ENCODE measurements around the gene ADGRG4. TPM values are rescaled to one million over a fixed set of nuclear protein-coding genes. Genes with fewer than 3 reads are reported as not detected.
A peak's percentile ranks its signal among the peaks of the same experiment; 100 is the strongest.
"Not testable (repeated sequence)": the region's sequence is repeated elsewhere in the genome, so short reads cannot be mapped to it uniquely, and the experiment has no call there.

Gene ADGRG4
- total RNA-seq, 2 experiments from 2014 or later = not detected

DNA sequence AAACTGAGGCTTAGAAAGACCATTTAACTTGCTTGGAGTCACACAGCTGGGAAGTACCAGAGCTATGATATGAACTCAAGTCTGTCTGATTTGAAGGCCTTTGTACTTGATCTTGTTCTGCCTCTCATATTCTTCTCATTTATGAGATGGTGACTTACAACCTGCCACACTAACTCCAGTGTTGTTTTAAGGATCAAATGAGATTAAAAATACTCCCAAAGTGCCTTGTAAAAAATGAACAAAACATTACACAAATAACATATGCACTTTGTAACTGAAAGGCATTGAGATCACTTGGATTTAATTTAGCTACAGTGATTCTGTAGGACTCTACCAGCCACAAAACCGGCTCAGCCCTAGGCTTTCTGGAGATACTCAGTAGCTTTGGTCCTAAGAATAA is 33.9 kb upstream of the ADGRG4 start:
- POLR2A ChIA-PET = no interaction called here
- no peak overlapping the region for H3K27ac Mint-ChIP-seq

DNA sequence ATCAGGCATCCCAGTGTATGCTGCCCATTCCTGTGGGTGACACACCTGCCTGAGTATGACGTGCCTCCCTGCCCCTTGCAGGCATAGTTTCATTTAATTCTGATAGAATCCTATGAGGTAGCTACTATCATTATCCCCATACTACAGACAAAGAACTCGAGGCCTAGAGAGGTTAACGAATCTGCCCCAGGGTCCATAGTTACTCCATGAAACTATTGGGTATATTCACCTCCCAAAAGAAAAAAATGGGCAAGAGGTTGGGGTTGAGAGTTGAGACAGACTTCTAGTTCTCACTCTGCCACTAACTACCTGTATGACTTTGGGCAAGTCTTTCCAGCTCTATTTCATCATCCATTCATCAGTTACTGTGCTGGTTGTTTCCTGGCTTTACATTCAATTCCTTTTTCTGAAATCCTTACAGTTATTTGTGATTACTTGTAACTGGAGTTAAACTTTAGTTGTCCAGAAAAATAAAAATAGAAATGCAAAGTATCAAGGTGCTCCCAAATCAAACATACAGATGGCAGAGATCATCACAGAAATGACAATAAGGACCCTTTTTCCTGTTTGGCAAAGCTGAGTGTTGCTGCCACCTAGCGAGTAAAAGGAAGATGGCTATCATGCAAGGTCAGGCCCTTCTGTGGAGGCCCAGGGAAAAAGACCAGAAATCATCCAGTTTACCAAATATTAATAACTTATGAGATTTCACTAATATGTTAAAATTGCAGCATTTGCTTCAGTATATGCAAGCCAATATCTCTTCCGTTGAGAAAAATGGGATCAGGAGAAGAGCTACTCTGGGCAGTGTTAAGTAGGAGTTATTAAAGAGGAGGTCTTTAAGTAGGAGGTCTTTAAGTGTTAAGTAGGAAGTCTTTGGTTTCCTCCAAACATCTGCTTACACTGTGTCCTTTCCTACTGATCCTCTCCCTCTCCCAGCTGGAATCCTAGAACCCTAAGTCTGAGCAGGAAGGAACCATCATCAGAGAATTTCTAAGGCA is 32.4 kb upstream of the ADGRG4 start:
- H3K4me3 Mint-ChIP-seq = no peak overlapping the region
- H3K9me3 Mint-ChIP-seq (ENCODE audit: insufficient read depth) = no peaks in the 10 kb centered on the region
- ChIA-PET POLR2A (no interaction called here), CTCF (interaction anchor here (0.7 to 2.6 kb wide), 19 partner anchors 8 to 425 kb away, joined by 3 to 16 read pairs (median 3); no protein-coding TSS in a partner anchor)
- DNase-seq (peak; percentile 64), ATAC-seq (peak; percentile 71)
- H3K27me3 Mint-ChIP-seq (ENCODE audit: low read depth) = no peaks in the 10 kb centered on the region
- H3K27ac Mint-ChIP-seq = no peak overlapping the region
- H3K36me3 Mint-ChIP-seq (ENCODE audit: low read depth) = no peaks in the 10 kb centered on the region
- H3K4me1 Mint-ChIP-seq (ENCODE audit: low read depth) = peaks cover 21% of the 10 kb centered on the region

More for the DNA sequence above, 33.9 kb upstream of the ADGRG4 start:
- DNase-seq = no peak
- no peak for ATAC-seq
- Mint-ChIP-seq H3K27me3 (ENCODE audit: low read depth) (no peaks in the 10 kb centered on the region), H3K4me3 (no peak overlapping the region), H3K36me3 (ENCODE audit: low read depth) (no peaks in the 10 kb centered on the region), H3K4me1 (ENCODE audit: low read depth) (peaks cover 17% of the 10 kb centered on the region), H3K9me3 (ENCODE audit: insufficient read depth) (no peaks in the 10 kb centered on the region)
- CTCF ChIA-PET = interaction anchor here (1.2 to 2.2 kb wide), 2 partner anchors 58 to 239 kb away, joined by 5 to 7 read pairs; no protein-coding TSS in a partner anchor

DNA sequence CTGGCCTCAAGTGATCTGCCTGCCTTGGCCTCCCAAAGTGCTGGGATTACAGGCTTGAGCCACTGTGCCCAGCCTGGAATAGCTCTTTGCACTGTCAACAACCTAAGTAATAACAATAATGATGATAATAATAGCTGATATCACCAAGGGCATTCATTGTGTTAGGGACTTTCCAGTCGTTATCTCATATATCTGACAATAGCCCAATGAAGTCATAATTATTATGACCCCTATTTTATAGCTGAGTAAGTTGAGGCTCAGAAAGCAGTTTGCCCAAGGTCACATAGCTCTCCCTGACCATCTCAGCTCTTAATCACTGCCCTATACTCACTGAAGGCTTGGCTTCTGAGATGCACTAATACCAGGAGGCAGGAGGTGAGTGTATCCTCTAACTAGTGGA is 30.8 kb upstream of the ADGRG4 start:
- Mint-ChIP-seq H3K27ac (no peak overlapping the region), H3K4me1 (ENCODE audit: low read depth) (peaks cover 21% of the 10 kb centered on the region), H3K36me3 (ENCODE audit: low read depth) (no peaks in the 10 kb centered on the region), H3K27me3 (ENCODE audit: low read depth) (no peaks in the 10 kb centered on the region), H3K4me3 (no peak overlapping the region), H3K9me3 (ENCODE audit: insufficient read depth) (no peaks in the 10 kb centered on the region)
- ATAC-seq = no peak
- CTCF ChIA-PET = interaction anchor here (2.6 kb wide), 1 partner anchor 242 kb away, joined by 16 read pairs; no protein-coding TSS in a partner anchor
- no peak for DNase-seq
- POLR2A ChIA-PET = no interaction called here

DNA sequence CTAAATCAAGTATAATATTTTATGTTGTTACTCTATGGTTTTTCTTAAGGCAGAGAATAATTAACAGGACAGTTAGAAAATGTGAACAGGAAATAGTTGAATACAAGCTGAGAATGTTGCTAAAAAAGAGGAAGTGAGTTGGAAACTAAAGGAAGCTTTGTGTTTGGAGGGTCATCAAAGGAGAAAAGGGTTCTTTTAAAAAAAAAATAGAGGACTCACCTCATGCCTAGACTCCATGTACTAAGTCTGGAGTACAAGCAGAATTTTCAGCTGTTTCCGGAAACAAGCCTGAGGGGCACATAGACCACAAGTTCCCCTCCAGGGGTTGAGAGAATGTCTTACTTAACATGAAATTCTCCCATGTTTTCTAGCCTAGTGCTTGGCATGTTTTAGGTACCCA is 29.5 kb upstream of the ADGRG4 start:
- no peak for DNase-seq
- Mint-ChIP-seq H3K27me3 (ENCODE audit: low read depth) (no peaks in the 10 kb centered on the region), H3K9me3 (ENCODE audit: insufficient read depth) (no peaks in the 10 kb centered on the region), H3K4me1 (ENCODE audit: low read depth) (peaks cover 21% of the 10 kb centered on the region), H3K36me3 (ENCODE audit: low read depth) (no peaks in the 10 kb centered on the region), H3K27ac (no peak overlapping the region), H3K4me3 (no peak overlapping the region)
- no peak for ATAC-seq
- ChIA-PET POLR2A (no interaction called here), CTCF (interaction anchor here (1.0 to 2.8 kb wide), 2 partner anchors 108 to 243 kb away, joined by 3 to 10 read pairs; no protein-coding TSS in a partner anchor)

DNA sequence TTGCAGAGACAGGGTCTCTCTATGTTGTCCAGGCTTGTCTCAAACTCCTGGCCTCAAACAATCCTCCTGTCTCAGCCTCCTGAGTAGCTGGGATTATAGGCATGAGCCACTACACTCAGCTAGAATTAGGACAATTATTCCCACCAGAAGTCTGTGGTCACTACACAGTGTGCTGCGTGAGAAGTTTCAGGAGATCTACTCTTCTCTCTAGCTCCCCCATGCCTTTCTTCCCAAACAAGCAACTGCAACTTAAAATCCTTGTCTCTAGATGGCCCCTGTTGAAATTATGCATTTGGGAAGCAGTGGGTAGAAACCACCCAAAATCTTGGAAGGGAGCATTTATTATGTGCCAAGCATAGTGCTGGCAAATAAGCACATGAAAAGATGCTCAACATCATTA is 28.4 kb upstream of the ADGRG4 start:
- no peak overlapping the region for H3K4me3 Mint-ChIP-seq
- peaks cover 21% of the 10 kb centered on the region for H3K4me1 Mint-ChIP-seq (ENCODE audit: low read depth)

DNA sequence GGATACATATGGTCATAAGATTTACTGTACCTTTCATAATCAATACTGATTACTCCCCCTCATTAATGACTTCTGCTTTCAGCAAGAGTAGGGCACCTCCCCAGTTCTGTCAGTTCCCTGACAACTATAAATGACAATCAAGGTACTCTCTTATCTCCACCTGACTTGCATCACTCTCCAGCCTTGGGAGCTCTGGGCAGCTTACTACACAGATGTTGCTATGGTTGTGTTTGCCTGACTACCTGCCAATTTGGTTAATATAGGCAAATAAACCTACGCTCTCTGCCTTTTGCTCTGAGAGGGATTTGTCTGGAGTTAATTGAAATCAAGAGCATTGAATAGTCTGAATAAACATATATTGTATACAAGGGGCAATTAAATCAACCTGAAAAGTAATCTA is 26.8 kb upstream of the ADGRG4 start:
- DNase-seq = no peak
- POLR2A ChIA-PET = no interaction called here
- CTCF ChIA-PET = no interaction called here
- H3K4me3 Mint-ChIP-seq = no peak overlapping the region
- no peak for ATAC-seq
- no peaks in the 10 kb centered on the region for H3K27me3 Mint-ChIP-seq (ENCODE audit: low read depth)
- H3K9me3 Mint-ChIP-seq (ENCODE audit: insufficient read depth) = no peaks in the 10 kb centered on the region
- no peak overlapping the region for H3K27ac Mint-ChIP-seq
- H3K4me1 Mint-ChIP-seq (ENCODE audit: low read depth) = peaks cover 15% of the 10 kb centered on the region
- H3K36me3 Mint-ChIP-seq (ENCODE audit: low read depth) = no peaks in the 10 kb centered on the region

More for the DNA sequence above, 28.4 kb upstream of the ADGRG4 start:
- H3K36me3 Mint-ChIP-seq (ENCODE audit: low read depth) = no peaks in the 10 kb centered on the region
- ATAC-seq (no peak), DNase-seq (no peak)
- POLR2A ChIA-PET = interaction anchor here (0.7 kb wide), 1 partner anchor 18 kb away, joined by 3 read pairs; no protein-coding TSS in a partner anchor
- no peaks in the 10 kb centered on the region for H3K9me3 Mint-ChIP-seq (ENCODE audit: insufficient read depth)
- H3K27me3 Mint-ChIP-seq (ENCODE audit: low read depth) = no peaks in the 10 kb centered on the region
- CTCF ChIA-PET = interaction anchor here (2.8 kb wide), 1 partner anchor 244 kb away, joined by 10 read pairs; no protein-coding TSS in a partner anchor
- no peak overlapping the region for H3K27ac Mint-ChIP-seq

DNA sequence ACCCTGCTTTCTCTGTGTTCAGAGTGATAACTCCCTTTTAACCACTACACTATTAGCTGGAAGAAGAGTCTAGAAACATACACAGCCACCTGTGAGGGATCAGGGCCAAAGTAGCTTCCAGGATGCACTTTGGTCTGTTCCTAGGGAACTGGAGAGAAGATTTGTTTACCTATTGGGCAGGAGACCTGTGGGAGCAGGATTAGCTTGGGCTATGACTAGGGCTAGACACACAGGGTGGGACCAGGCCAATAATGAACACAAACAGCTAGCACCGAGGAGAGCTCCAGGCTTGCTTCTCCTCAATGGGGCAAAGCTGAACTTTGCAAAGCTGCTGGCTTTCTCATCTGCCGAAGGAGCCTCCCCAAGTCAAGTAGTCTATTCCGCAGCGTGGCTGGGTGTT is 25.2 kb upstream of the ADGRG4 start:
- no peaks in the 10 kb centered on the region for H3K36me3 Mint-ChIP-seq (ENCODE audit: low read depth)
- ChIA-PET POLR2A (no interaction called here), CTCF (no interaction called here)
- H3K4me3 Mint-ChIP-seq = no peak overlapping the region
- no peaks in the 10 kb centered on the region for H3K9me3 Mint-ChIP-seq (ENCODE audit: insufficient read depth)
- ATAC-seq (no peak), DNase-seq (no peak)
- no peak overlapping the region for H3K27ac Mint-ChIP-seq
- H3K27me3 Mint-ChIP-seq (ENCODE audit: low read depth) = no peaks in the 10 kb centered on the region
- H3K4me1 Mint-ChIP-seq (ENCODE audit: low read depth) = peaks cover 15% of the 10 kb centered on the region

DNA sequence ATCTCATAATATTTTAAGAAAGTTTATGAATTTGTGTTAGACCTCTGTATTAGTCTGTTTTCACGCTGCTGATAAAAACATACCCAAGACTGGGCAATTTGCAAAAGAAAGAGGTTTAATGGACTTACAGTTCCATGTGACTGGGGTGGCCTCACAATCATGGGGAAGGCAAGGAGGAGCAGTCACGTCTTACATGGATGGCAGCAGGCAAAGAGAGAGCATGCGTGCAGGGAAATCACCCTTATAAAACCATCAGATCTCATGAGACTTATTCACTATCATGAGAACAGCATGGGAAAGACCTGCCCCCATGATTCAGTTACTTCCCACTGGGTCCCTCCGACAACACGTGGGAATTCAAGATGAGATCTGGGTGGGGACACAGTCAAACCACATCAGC is 14.4 kb upstream of the ADGRG4 start:
- H3K36me3 Mint-ChIP-seq (ENCODE audit: low read depth); H3K4me1 Mint-ChIP-seq (ENCODE audit: low read depth); ATAC-seq; H3K27me3 Mint-ChIP-seq (ENCODE audit: low read depth); DNase-seq; CTCF ChIA-PET; H3K4me3 Mint-ChIP-seq; H3K9me3 Mint-ChIP-seq (ENCODE audit: insufficient read depth); H3K27ac Mint-ChIP-seq; POLR2A ChIA-PET: not testable (repeated sequence)

DNA sequence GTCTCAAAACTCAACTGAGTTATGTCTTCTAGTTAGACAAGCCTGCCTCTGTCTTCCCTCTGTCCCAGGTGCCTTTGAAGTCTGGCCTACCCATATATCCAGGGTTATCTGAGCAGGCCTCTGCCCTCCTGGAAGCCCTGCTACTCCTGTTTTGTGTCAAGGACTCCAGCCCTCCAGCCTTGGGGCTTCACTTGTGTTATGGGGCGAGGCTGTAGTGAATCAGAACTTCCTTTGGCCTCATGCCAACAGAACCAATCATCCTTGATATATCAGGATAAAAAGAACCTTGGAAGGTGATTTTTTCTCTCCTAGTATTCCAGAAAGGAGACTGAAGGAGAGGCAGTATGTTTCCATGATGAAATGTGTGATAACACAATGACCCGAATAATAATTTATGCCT is 8.9 kb upstream of the ADGRG4 start:
- peaks cover 5% of the 10 kb centered on the region for H3K27me3 Mint-ChIP-seq (ENCODE audit: low read depth)
- no peak overlapping the region for H3K4me3 Mint-ChIP-seq
- DNase-seq (no peak), ATAC-seq (no peak)
- H3K9me3 Mint-ChIP-seq (ENCODE audit: insufficient read depth) = no peaks in the 10 kb centered on the region
- H3K27ac Mint-ChIP-seq = no peak overlapping the region
- H3K36me3 Mint-ChIP-seq (ENCODE audit: low read depth) = no peaks in the 10 kb centered on the region
- ChIA-PET POLR2A (no interaction called here), CTCF (no interaction called here)
- H3K4me1 Mint-ChIP-seq (ENCODE audit: low read depth) = no peaks in the 10 kb centered on the region

DNA sequence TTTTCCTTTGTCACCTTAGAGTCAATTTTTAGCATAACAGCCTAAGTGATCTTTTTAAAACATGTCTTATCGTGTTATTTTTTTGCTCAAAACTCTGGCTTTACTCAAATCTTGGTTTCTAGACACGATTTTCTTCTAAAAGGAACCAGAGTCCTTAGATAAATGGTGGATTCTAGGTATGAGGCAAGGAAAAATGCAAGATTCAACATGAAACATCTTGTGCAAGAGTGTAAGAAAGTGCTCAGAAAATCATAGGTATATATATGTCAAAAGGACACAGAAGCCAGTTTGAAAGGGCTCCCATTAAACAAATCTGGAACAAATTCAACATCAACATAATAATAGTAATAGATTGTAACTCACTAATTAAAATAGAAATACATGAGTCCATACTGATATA is 8.1 kb upstream of the ADGRG4 start:
- ChIA-PET CTCF (no interaction called here), POLR2A (no interaction called here)
- no peak overlapping the region for H3K27ac Mint-ChIP-seq
- no peaks in the 10 kb centered on the region for H3K4me1 Mint-ChIP-seq (ENCODE audit: low read depth)
- H3K36me3 Mint-ChIP-seq (ENCODE audit: low read depth) = no peaks in the 10 kb centered on the region
- H3K27me3 Mint-ChIP-seq (ENCODE audit: low read depth) = peaks cover 5% of the 10 kb centered on the region
- no peak overlapping the region for H3K4me3 Mint-ChIP-seq
- DNase-seq (no peak), ATAC-seq (no peak)
- no peaks in the 10 kb centered on the region for H3K9me3 Mint-ChIP-seq (ENCODE audit: insufficient read depth)

DNA sequence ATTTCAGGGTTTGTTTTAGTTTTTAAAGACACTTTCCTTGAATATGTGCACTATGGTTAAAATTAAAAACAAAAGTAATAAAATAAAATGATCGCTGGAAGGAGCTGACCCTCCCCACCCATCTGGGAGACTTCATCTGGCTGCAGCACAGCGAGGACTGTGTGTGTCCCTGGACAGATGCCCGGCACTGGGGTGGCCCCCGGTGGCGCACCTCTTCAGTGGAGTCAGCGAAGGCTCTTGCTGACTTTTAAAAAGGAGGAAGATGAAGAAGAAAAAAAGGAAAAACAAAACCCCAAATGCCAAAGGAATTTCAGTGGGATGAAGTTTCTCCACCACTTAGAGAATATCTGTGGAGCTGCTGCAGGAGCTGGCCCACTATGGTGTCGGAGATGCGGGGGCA is 5.4 kb upstream of the ADGRG4 start:
- ChIA-PET CTCF (no interaction called here), POLR2A (no interaction called here)
- Mint-ChIP-seq H3K36me3 (ENCODE audit: low read depth) (no peaks in the 10 kb centered on the region), H3K9me3 (ENCODE audit: insufficient read depth) (no peaks in the 10 kb centered on the region), H3K27ac (no peak overlapping the region), H3K27me3 (ENCODE audit: low read depth) (peaks cover 5% of the 10 kb centered on the region), H3K4me3 (no peak overlapping the region), H3K4me1 (ENCODE audit: low read depth) (no peaks in the 10 kb centered on the region)
- DNase-seq (no peak), ATAC-seq (no peak)

DNA sequence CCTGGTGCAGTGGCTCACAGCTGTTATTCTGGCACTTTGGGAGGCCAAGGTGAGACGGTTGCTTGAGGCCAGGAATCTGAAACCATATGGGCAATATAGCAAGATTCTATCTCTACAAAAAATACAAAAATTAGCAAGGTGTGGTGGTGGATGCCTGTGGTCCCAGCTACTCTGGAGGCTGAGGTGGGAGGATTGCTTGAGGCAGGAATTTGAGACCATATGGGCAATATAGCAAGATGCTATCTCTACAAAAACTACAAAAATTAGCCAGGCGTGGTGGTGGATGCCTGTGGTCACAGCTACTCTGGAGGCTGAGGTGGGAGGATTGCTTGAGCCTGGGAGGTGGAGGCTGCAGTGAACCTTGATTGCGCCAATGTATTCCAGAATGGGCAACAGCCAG is 2.3 kb downstream of the ADGRG4 start:
- Mint-ChIP-seq H3K27ac (no peak overlapping the region), H3K4me3 (no peak overlapping the region), H3K4me1 (ENCODE audit: low read depth) (no peaks in the 10 kb centered on the region), H3K36me3 (ENCODE audit: low read depth) (no peaks in the 10 kb centered on the region), H3K9me3 (ENCODE audit: insufficient read depth) (no peaks in the 10 kb centered on the region), H3K27me3 (ENCODE audit: low read depth) (no peaks in the 10 kb centered on the region)
- ATAC-seq = no peak
- ChIA-PET CTCF (no interaction called here), POLR2A (no interaction called here)
- no peak for DNase-seq

Measured in activated CD8-positive, alpha-beta T cell treated with anti-CD3 and anti-CD28 coated beads, Interleukin-2, amount 10 ng/mL, durations not matched to agents 7 days and 5 days (primary cell).